IPS-11a (cell line): ENCODE measurements around the gene LSR.

Source experiments
- H3K4me3 ChIP-seq: one replicate; pipeline ENCODE4 v1.5.1; 2013; ENCODE audit warnings: low read depth, low read length, control low read depth

Gene LSR

DNA sequence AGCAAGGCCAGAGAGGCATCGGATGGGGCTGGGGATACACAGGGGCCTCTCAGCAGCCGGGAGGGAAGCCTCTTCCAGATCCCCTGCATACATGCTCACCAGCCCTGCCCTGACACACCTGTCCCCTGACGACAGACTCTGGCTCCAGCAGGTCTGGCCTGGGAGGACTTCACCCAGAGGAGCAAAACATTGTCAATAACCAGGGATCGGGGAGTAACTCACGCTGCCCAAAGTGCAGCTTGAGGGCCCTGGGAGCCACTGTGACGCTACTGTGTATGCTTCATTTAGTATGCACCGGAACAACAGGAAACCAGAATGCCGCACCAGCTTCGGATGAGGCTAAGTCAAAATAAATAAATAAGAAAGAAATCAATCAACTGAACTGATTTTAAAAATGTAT lies 67.8 kb downstream of the LSR start:
- no peak overlapping the region for H3K4me3 ChIP-seq
